ENCODE measurements around the gene HMGXB4. TPM values are rescaled to one million over a fixed set of nuclear protein-coding genes. Genes with fewer than 3 reads are reported as not detected.

Gene HMGXB4
- total and polyA plus RNA-seq, 2 of the 8 experiments (the other 6 are each of a cell fraction or from before 2014, with no cell fraction given), result 20.9 to 41.3 TPM

DNA sequence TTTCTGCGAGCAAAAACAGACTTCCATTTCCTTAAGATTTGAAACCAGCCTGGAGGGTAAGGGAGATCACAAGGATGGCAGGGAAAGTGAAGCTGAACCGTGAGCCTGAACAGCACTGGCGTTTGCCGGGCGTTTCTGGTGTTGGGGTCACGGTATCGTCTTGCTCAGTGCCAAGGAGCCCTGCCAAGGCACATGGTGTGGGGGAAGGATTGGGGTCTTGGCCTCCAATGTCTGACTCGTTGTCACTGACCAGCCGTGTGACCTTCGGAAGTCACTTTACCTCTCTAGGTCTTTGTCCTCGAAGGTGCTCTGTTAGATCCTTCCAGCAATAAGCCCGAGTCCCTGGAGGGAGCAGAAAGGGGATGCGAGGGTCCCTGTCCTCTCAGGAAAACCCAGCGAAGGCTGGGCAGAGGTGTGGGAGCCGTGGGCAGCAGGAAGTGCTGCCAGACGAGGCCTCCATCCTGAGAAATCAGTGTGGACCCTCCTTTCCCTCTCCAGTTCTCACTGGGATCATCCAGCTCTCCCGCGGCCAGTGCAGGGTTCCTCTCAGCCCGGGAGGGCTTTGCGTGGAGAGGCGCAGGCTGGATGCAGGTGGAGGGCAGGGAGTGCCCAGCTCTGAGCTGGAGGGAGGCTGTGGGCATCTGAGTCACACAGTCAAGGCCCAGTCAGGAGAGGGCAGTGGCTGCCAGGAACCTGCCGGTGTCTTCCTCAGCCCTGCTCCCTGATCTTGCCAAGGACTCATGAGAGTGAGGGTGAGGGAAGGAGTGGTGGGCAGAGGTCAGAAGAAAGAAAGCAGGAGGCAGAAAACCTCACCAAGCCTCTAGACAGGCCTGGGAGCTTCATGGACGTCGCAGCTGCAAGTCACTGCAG lies 61.3 kb downstream of the HMGXB4 start:
- Histone ChIP-seq H2BK120ac (replicated peaks; ENCODE audit: low read depth, low read length) (no peak overlapping the region), H3K9me3 (ENCODE audit: insufficient read depth in 2 of 2, low read depth in 1 of 2, low read length in 1 of 2) (no peaks in the 10 kb centered on the region), H2AK5ac (ENCODE audit: low read depth, low read length) (no peak overlapping the region), H2BK20ac (ENCODE audit: low read length) (no peak overlapping the region), H3K9ac (replicated peaks in 1 of 4; ENCODE audit: extremely low read depth in 1 of 4, low read depth in 3 of 4, low read length in 3 of 4) (no peak overlapping the region; a peak in 1 of 7 replicates), H3K23ac (ENCODE audit: insufficient read length) (no peak overlapping the region), H4K91ac (replicated peaks; ENCODE audit: insufficient read length, low read length) (no peak overlapping the region), H3K4me1 (replicated peaks in 1 of 4; ENCODE audit: control insufficient read depth in 3 of 4, insufficient read depth in 4 of 4, low read length in 3 of 4) (no peaks in the 10 kb centered on the region; a peak in 3 of 7 replicates), H3K27me3 (replicated peaks in 1 of 4; ENCODE audit: control insufficient read depth in 3 of 4, extremely low read depth in 1 of 4, insufficient read depth in 3 of 4, low read length in 3 of 4) (no peaks in the 10 kb centered on the region), H3K14ac (ENCODE audit: insufficient read length) (no peak overlapping the region), H3K36me3 (ENCODE audit: control insufficient read depth in 2 of 4, insufficient read depth in 4 of 4, low read length in 3 of 4) (peaks cover 0 to under 1% (median 0%) of the 10 kb centered on the region in 4 experiments; a peak in 2 of 8 replicates), H3K4ac (replicated peaks; ENCODE audit: insufficient read length, low read depth, low read length) (no peak overlapping the region), H4K8ac (ENCODE audit: extremely low read depth, insufficient read depth, low read length) (no peak overlapping the region), H2BK5ac (ENCODE audit: low read depth, low read length) (no peak overlapping the region), H2BK12ac (ENCODE audit: low read depth, low read length) (no peak overlapping the region), H3K56ac (replicated peaks; ENCODE audit: insufficient read length, low read depth, low read length) (no peak overlapping the region), H3K18ac (ENCODE audit: extremely low read depth, low read length) (no peak overlapping the region), H4K20me1 (replicated peaks in 1 of 2; ENCODE audit: control insufficient read depth in 1 of 2, insufficient read depth in 2 of 2, low read length in 2 of 2) (peaks cover 3 to 6% of the 10 kb centered on the region in 2 experiments), H3K27ac (ENCODE audit: low read depth, low read length) (no peak overlapping the region), H3K23me2 (ENCODE audit: low read depth, low read length) (no peaks in the 10 kb centered on the region), H2BK15ac (ENCODE audit: low read length) (no peak overlapping the region), H3K79me2 (ENCODE audit: control insufficient read depth in 1 of 2, insufficient read depth in 2 of 2, low read length in 2 of 2) (no peaks in the 10 kb centered on the region), H3K79me1 (ENCODE audit: low read depth, low read length) (peaks cover 3% of the 10 kb centered on the region), H3K4me2 (ENCODE audit: insufficient read depth in 1 of 2, low read depth in 2 of 2, low read length in 2 of 2) (no peak overlapping the region), H3K4me3 (ENCODE audit: extremely low read depth in 1 of 4, insufficient read depth in 2 of 4, low read depth in 3 of 4, low read length in 4 of 4) (no peak overlapping the region), H2AFZ (ENCODE audit: low read length) (no peak overlapping the region), H4K5ac (ENCODE audit: insufficient read length, low read depth, low read length) (no peak overlapping the region)
- ChIA-PET CTCF (ENCODE audit: partially characterized antibody) (no interaction called here), POLR2A (ENCODE audit: partially characterized antibody) (interaction anchor here (0.5 kb wide), 1 partner anchor 48 kb away, joined by 3 read pairs; no protein-coding TSS in a partner anchor)
- 95% methylated on average over 21 of the region's 24 CpGs; no CpG with 5 or more reads in 1 of the 2 experiments for WGBS, 2 experiments (ENCODE audit: extremely low coverage in 1 of 2, insufficient coverage in 1 of 2, insufficient read length in 1 of 2, insufficient replicate concordance in 2 of 2, low coverage in 1 of 2, low lambda C conversion rate in 2 of 2, missing lambda C conversion rate in 1 of 2)
- DNase-seq (ENCODE audit: low read depth in 1 of 2, low spot score in 2 of 2) (no peak), FAIRE-seq (no peak)
- TF ChIP-seq POU5F1 (IDR thresholded peaks at IDR 0.05; ENCODE audit: low read depth, low read length) (no peak), FOSL1 (IDR thresholded peaks at IDR 0.05; ENCODE audit: insufficient read depth, low read depth, low read length) (no peak), CTCF (IDR thresholded peaks at IDR 0.05; ENCODE audit: control extremely low read depth in 1 of 3, insufficient read depth in 1 of 3, low read depth in 1 of 3, low read length in 3 of 3) (no peak), HDAC2 (IDR thresholded peaks at IDR 0.05; ENCODE audit: borderline replicate concordance in 1 of 2, low read depth in 2 of 2, low read length in 2 of 2) (no peak), EP300 (IDR thresholded peaks at IDR 0.05; ENCODE audit: borderline replicate concordance in 1 of 2, low read depth in 2 of 2, low read length in 2 of 2) (no peak), ZNF274 (IDR thresholded peaks at IDR 0.05; ENCODE audit: borderline replicate concordance, extremely low read depth, low read length) (no peak), RBBP5 (IDR thresholded peaks at IDR 0.05; ENCODE audit: borderline replicate concordance, low read depth, low read length) (no peak), TEAD4 (IDR thresholded peaks at IDR 0.05; ENCODE audit: low read depth, low read length) (no peak), SP2 (IDR thresholded peaks at IDR 0.05; ENCODE audit: low read length) (no peak)

Measured in H1 (cell line).